ENCODE data around the gene EFNA5.
A peak's percentile ranks its signal among the peaks of the same experiment; 100 is the strongest.

The EFNA5 gene

DNA sequence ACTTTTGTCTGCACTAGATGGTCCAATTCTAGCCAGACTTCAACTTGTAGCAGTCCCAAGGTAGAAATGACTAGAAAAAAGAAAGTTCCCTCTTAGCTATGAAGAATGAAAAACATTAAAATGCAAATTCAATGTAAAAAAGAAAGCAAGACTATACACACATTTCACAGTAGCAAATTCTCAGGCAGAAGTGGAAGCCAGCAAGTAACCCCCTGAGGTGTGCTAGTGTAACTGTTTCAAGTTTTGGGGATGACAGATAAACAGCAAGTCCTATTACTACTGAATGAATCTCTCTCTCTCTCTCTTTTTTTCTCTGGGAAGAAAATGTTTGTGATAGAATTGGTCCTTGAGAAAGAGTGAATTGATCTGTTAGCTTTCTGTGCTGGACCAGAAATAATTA lies 185.6 kb downstream of the EFNA5 start:
- no peak overlapping the region for H3K4me3 ChIP-seq (ENCODE audit: low read length)
- DNase-seq (ENCODE audit: low read depth, low spot score) = no peak

DNA sequence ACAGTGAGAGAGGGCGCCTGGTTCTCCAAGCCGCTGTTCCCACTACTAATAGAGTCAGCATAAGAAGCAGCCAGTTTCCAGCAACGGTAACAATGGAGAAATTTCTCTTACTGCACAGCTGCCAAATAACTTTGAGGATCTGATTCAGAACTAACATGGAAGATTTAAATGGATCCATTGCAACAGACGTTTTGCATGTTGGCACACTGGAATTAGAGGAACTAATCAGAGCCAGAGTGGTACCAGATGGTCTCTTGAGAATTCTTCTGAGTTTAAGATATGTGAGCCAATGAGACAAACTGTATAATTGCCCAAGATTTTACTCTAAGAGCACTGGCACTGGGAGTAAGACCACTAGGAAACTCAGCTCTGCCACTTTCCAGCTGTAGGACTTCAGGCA lies 186.5 kb downstream of the EFNA5 start:
- no peak for DNase-seq (ENCODE audit: low read depth, low spot score)
- H3K4me3 ChIP-seq (ENCODE audit: low read length) = no peak overlapping the region

DNA sequence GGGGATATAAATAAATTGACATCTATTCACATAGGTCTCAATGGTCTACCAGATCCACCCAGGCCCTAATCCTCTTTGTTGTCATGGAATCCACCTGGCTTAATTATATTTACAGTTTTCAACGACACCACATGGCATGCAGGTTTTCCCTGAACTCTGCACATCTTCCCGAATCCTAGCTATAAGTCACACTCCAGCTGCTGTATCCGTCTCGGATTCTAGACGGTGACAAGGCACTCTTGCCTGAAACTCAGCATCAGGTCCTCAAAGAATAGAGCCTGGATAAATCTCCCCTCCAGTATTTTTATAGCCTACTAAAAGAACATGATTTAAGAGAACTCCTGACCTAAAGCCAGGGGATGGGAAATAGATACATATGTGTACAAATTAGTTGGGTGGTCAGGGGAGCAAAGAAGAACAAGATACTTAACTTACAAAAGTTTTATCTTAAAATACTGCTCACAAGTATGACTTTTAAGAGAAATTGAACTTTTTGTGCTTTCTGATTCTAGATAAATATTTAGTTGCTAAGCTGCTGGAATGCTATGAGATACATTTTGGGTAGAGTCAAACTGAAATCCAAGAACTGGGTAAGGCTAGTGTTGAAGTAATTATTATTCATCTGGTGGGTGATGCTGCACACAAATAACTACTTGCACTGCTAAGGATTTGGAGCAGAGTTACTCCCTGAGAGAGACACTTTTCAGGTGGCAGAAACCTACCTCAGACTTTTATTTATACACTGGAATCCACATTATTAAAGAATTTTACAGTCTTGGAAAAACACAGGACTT lies 187.3 kb downstream of the EFNA5 start:
- no peak overlapping the region for H3K4me3 ChIP-seq (ENCODE audit: low read length)
- DNase-seq (ENCODE audit: low read depth, low spot score) = no peak

DNA sequence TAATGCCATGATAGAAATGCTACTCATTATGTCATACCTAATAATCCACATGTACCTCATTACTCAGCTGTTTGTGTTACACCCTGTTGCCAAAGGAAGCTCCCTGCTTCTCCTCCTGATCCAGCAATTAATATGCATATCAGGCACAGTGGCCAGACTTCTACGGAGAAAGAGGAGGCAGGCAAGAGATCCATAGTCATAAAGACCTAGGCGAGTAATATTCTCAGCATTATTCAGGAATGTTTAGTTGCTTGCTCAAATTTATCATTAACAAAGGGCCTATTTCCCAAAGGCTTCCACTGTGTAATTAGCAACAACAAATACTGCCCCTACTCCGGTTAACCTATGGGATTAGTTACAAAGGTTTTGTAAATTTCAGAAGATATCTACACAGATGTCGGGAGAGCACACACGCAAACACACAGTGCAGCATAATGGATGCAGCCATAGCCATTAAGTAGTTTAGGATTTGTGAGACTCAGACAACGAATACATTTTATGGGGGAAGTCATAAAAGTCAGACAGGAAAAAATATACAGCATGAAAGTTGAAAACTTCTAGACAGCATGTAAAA lies 192.6 kb downstream of the EFNA5 start:
- no peak for DNase-seq (ENCODE audit: low read depth, low spot score)
- no peak overlapping the region for H3K4me3 ChIP-seq (ENCODE audit: low read length)

DNA sequence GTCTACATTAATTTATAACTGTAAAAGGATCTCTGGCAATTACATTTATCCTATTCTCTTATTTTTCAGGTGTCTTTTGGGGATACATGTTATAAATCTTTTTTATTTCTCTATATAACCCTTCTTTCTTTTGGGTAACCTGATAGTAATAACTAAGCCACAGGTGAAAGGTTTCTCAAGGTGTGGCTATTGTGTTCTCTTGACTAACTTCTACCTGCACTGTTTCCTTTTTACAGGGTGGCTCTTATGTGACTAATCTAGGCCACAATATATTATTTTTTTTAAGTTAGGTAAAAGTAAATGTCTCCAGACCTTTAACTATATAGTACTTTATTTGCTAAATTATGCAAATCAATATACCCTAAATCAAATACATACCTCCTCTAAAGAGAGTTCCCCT lies 193.2 kb downstream of the EFNA5 start:
- H3K4me3 ChIP-seq (ENCODE audit: low read length) = no peak overlapping the region
- DNase-seq (ENCODE audit: low read depth, low spot score) = no peak

DNA sequence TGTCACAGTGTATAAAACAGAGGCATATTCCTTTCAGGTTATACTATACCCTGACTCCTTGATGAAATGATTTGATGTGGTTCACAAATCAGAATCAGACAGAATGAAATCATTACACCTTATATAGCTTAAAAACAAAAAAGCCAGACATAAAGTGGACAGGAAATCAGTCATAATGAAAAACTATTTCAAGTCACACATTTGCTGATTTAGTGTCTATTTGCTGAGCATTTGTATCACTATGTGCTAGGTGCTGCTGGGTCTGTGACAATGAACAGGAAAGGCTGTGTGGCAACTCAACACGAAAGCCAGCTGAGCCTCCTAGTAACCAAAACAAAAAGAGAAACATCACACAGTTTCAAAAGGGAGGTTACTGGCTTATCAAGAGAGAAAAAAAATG lies 194.0 kb downstream of the EFNA5 start:
- no peak for DNase-seq (ENCODE audit: low read depth, low spot score)
- H3K4me3 ChIP-seq (ENCODE audit: low read length) = no peak overlapping the region

DNA sequence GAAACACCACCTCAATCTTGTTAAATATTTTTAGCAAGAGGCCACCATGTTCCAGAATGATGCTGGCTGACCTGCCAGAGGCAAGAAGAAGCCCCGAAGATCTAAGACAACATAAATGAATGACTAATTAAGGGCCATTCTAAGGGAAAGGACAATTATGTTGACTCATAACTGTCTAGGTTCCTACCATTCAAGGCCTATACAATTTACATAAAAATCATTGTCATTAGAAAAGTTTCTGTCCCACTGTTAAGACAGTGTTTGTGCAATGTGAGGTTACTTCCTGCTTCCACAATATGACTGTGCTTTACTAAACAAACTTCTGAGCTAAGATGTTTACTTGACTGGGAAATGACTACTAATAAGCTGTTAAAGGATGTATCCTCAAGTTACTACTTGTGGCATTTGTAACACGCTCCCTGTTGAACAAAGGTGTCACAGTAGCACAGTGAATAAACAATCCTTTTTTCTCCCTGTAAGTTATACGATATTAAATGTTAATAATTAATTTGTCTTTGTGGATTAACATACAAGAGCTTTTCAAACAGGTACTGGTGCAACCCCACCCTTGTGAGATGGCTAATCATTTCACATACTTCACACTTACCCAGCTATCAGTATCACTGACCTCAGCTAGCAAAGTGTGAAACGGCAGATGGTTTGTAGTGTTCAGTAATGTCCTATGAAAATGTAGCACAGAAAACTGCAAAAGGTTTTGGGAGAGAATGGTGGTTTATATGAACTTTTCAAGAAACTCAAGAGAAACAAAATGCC lies 195.8 kb downstream of the EFNA5 start:
- no peak overlapping the region for H3K4me3 ChIP-seq (ENCODE audit: low read length)
- DNase-seq (ENCODE audit: low read depth, low spot score) = no peak

DNA sequence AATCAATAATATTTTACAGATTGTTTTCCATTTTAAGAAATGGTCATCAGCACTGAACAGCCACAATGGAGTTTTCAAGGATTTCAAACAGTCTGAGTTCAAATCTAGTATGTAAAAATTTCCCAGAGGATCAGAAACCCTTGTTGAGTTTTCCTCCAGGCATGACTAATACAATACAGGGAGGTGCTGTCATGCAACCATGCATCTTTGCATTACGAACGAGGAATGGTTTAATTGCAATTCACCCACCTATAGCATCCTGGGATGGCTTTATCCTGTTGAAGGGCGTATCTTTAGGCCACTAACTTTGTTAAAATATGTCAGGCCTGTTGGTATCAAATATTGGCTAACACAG lies 196.4 kb downstream of the EFNA5 start:
- no peak overlapping the region for H3K4me3 ChIP-seq (ENCODE audit: low read length)
- no peak for DNase-seq (ENCODE audit: low read depth, low spot score)

DNA sequence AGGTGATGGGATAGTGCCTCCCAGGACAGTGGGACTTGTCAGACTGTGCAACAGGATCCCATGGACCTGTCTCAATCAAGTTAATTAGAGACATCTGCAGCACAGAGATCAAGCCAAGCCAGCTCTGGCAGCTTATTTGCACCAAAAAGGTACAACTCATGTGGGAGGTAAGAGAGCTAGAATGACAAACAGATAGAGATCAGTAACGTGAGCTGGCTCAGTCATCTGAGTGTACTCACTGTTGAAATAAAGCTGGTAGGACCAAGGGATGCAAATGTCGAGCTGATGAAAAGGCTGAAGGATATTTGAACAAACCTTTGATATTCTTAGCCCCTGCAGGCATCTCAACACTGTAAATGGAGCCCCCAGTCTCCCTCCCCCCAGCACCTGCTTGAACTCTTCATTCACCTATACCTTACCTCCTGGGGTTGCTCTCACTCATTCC lies 198.1 kb downstream of the EFNA5 start:
- DNase-seq (ENCODE audit: low read depth, low spot score) = no peak
- no peak overlapping the region for H3K4me3 ChIP-seq (ENCODE audit: low read length)

DNA sequence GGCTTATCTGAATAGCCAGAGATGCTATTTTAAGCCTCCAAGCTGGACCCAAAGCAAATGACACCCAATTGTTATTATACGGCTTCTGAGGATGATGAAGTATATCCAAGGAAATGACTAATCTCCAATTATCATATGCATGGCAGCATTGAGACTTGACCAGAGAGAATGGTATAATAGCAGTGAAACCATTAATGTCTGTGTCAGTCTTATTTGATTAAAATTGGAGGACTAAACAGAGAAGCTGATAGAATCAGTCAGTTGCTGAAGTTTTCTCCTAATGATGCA lies 200.5 kb downstream of the EFNA5 start:
- no peak for DNase-seq (ENCODE audit: low read depth, low spot score)
- no peak overlapping the region for H3K4me3 ChIP-seq (ENCODE audit: low read length)

DNA sequence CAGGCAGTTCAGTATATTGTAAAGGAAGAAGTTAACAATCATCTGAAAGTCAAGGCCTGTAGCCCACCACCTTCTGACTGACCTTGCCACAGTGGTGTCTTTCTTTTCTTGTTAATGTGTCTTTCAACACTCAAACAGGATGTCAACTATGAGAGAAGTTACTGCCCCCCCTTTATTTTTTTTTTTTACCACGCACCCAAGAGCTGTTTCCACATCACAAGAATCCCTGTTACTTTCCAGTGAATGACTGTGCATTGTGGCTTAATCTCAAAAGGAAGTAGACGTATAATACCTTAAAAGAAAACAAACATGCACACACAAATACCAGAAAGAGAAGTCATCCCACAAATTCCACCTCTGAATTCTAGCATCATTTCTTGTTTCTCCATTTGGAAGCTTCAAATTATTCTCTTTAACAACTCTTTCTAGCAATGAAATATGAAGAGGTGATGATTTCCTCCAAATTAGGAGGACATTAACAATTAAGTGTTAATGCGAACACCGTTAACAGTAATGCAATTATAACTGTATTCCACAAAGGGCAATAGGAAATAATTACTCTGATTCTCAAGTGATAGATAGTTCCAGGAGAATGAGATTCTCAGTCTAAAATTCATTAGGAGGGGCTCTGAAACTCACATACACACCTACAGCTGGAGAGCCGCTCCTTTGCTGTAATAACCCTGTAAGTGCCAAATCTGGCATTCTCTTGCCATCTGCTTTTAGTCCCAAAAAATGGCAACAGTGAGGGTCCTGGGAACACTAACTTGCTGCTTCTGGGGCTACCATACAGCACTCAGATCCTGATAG lies 201.0 kb downstream of the EFNA5 start:
- DNase-seq (ENCODE audit: low read depth, low spot score) = peak; percentile 17
- H3K4me3 ChIP-seq (ENCODE audit: low read length) = no peak overlapping the region

DNA sequence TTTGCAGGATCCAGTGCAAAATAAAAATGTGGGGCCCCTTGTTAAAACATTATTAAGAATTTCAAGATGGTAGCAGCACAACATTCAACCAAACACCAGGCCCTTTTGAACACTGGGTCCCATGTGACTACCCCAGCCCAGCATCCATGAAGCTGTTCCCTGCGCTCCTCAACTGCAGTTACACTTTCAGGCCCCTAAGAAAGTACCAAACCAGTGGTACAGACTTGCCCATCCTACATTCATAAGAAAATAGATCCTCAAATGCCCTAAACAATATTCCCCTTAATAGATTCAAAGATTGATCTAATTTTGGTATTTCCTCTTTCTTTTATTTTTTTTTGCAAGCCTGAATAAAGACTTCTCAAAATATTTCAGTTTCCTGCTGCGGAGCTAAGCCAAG lies 201.7 kb downstream of the EFNA5 start:
- DNase-seq (ENCODE audit: low read depth, low spot score) = no peak

DNA sequence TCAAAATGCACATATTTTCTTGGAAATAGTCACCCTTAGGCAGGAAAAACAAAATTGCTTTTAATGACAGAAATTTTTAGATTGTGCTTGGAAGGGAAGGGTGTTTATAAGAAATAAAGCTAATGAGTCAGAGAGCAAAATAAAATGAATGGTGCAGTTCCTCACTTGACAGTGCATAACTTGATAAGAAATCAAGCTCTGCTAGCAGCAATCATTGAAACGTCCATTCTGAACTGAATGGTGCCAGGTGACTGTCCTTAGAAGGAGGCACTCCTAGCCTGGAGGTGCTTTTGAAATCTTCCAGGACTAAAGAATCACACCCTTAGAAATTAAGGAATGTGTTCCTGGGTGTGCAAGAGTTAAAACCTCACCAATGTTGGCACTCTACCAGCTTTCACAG lies 202.5 kb downstream of the EFNA5 start:
- H3K4me3 ChIP-seq (ENCODE audit: low read length) = no peak overlapping the region
- no peak for DNase-seq (ENCODE audit: low read depth, low spot score)

More for the DNA sequence above, 201.7 kb downstream of the EFNA5 start:
- no peak overlapping the region for H3K4me3 ChIP-seq (ENCODE audit: low read length)

DNA sequence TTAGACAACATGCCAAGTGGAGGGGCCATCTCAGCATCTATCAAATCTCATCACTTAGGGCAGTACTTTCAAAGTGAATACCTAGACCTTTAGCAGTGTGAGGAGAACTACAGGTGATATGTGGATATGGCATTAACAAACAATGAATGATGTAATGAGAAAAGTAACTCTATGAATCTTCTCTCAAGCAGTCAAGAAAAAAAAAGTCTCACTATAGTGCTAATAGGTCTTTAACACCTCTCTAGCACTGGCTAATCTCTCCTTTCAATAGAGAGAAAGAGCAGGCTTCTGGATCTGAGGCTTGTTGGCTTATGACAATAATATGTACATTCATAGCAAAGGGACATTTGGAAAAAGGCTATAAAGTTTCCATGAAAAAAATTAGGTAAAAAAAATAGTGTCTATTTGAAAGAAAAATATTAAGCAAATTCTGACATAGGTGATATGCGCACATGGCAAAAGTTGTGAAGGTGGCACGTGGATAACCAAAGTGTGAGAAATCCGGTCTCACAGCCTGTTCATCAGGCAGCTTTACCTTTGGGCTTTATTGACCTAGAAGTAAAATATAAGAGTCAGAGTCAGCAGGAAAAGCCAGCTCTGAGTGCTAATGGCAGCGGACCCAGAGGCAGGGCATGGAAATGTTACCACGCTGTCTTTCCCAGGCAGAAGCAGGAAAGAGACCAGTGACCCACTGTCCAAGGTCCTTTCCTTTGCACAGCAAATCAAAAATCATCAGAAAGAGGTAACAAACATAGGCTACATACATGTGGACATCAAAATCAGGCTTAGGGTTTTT lies 203.4 kb downstream of the EFNA5 start:
- DNase-seq (ENCODE audit: low read depth, low spot score) = no peak
- no peak overlapping the region for H3K4me3 ChIP-seq (ENCODE audit: low read length)

DNA sequence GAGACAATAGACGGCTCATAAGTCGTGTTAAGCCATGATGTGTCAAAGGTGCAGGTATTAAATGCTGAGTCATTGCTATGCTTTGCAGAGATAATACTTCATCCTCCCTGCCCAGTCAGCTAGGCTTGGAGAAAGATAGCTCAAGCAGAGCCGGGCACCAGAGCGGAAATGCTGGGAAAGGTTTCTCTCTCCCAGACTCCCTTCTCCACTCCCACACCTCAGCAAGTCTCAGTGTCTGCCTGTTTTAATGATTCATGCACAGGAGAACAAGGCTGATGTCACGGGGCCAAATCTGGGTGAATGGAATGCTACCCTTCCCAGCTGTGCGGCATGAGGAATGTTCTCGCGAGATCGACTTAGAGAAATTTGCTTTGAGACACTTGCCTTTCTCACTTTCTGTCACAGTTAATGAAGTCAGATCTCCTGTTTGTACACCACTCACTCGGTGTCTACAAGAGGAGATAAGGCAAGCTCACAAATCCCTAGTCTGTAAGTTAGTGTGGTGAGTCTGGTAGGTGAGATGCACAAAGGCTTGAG lies 204.4 kb downstream of the EFNA5 start:
- no peak for DNase-seq (ENCODE audit: low read depth, low spot score)
- no peak overlapping the region for H3K4me3 ChIP-seq (ENCODE audit: low read length)

DNA sequence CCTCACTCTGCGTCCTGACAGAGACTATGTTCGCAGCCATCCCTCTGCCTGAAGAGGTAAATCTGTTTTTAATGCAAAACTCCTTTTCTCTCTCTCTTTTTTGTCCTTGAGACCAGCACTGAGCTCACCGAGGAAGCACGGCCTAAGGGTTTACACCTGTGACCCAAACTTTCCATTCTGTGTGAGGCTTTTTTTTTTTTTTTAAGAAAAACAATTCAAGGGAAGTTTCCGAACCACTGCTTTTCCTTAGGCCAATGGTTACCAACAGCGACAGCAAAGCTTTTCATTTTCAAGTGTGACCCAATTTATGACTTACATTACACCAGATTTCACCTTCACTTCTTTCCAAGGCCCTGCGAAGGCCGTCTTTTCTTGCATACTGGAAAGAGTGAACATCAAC lies 205.9 kb downstream of the EFNA5 start:
- no peak for DNase-seq (ENCODE audit: low read depth, low spot score)
- H3K4me3 ChIP-seq (ENCODE audit: low read length) = no peak overlapping the region

DNA sequence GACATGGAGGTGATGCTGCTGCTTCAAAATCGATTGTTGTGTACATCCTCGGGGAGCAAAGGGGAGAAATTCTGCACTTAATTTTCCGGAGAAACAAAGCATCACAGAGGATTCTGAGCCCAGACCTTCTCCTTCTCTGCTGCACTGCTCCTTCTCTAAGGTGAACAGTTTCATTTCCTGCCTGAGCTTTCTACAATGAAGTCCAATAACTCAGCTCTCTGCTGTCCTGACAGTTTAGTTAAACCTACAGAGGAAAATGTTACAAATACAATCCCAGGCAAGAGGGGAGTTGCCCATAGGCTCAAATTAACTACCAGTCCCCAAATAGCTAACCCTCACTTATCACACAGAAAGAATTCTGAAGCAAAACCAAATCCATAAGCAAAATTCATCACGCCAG lies 206.3 kb downstream of the EFNA5 start:
- DNase-seq (ENCODE audit: low read depth, low spot score) = no peak
- no peak overlapping the region for H3K4me3 ChIP-seq (ENCODE audit: low read length)

DNA sequence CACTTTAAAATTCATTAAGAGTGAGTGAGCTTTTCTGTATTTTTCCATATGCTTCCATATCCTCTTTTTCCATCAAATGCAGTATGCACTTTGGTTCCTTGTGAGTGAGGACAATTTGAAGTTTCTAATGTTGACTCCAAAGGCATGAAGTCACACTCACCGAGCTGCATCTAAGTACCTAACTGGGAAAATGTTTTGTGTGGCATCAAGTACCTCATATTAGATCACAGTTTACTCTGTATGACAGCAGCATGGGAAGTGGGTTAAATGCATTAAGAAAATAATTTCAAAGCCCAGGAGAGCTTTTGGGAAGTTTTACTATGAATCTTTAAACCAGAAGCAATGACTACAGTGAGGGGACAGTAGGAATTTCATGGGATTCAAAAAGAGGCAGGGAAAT lies 207.0 kb downstream of the EFNA5 start:
- DNase-seq (ENCODE audit: low read depth, low spot score) = no peak
- no peak overlapping the region for H3K4me3 ChIP-seq (ENCODE audit: low read length)

DNA sequence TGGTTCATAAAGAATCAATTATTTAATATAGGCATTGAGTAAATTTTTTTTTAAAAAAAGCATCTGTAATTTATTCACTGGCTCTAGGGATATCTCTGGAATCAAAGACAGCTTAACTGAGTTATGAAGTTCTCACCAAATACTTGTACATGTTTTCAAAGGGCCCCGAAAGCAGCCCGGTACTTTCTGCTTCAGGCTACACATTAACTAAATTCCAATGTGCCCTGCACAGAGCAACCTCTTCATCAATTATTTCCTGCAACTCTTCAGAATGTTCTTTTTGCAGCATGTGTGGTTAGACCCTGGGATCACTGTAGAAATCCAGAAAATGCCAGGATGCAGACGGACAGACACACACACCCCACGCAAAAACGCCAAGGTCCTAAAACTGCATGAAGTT lies 209.0 kb downstream of the EFNA5 start:
- H3K4me3 ChIP-seq (ENCODE audit: low read length) = no peak overlapping the region
- no peak for DNase-seq (ENCODE audit: low read depth, low spot score)

Measured in Jurkat, Clone E6-1 (cell line).